Tibial nerve (tissue), 4 donors: ENCODE measurements around the gene FAM117A. TPM values are rescaled to one million over a fixed set of nuclear protein-coding genes. Genes with fewer than 3 reads are reported as not detected.
"Not testable (repeated sequence)": the region's sequence is repeated elsewhere in the genome, so short reads cannot be mapped to it uniquely, and the experiment has no call there.

Source experiments
- DNase-seq, 2 donors: peaks; one replicate each; pipeline ENCODE4 v3.0.0-alpha.2; 2019; ENCODE audit warnings: low spot score in 2 of 2
- H3K27ac ChIP-seq, 4 donors: fragments of 200-600 bp; sonication (generic) in 3 of 4; one replicate each; pipeline ENCODE4 v1.5.1; 2017 to 2019; ENCODE audit warnings: mild to moderate bottlenecking in 1 of 4
- H3K27me3 ChIP-seq, 2 donors: fragments of 200-600 bp; sonication (generic) in 1 of 2; one replicate each; pipeline versions ENCODE4 v1.5.1 to v1.6.0; 2017 to 2019
- H3K36me3 ChIP-seq, 3 donors: fragments of 200-600 bp; sonication (generic); one replicate each; pipeline ENCODE4 v1.5.1; 2018 to 2019
- H3K4me1 ChIP-seq, 4 donors: fragments of 200-600 bp; sonication (generic) in 3 of 4; one replicate each; pipeline ENCODE4 v1.5.1; 2017 to 2019
- H3K4me3 ChIP-seq, 4 donors: fragments of 200-600 bp; sonication (generic) in 3 of 4; one replicate each; pipeline ENCODE4 v1.5.1; 2017 to 2019; ENCODE audit warnings: mild to moderate bottlenecking in 1 of 4, moderate library complexity in 1 of 4
- H3K9me3 ChIP-seq, 4 donors: fragments of 200-600 bp; sonication (generic) in 3 of 4; one replicate each; pipeline ENCODE4 v1.5.1; 2017 to 2019
- EP300 ChIP-seq, 2 donors: sonication (generic); formaldehyde crosslinking; IDR thresholded peaks; one replicate each; pipeline ENCODE4 v1.6.1; 2017; ENCODE audit warnings: antibody characterized with exemption in 2 of 2, mild to moderate bottlenecking in 1 of 2
- POLR2A ChIP-seq, 2 donors: fragments of 450-650 bp; IDR thresholded peaks; one replicate each; pipeline ENCODE4 v1.6.1; 2017; ENCODE audit warnings: antibody characterized with exemption in 2 of 2, mild to moderate bottlenecking in 2 of 2, moderate library complexity in 2 of 2
- WGBS, 2 donors: methylation state at CpG; one replicate each; pipeline ENCODE4 v1.1.5; 2018; 5-methylcytosine and 5-hydroxymethylcytosine counted together
- total RNA-seq, 4 donors: library from RNA; depleted of rRNA; stranded (reverse); fragments of >200 nt; gene quantifications; one replicate each; pipeline ENCODE4 v1.1.0, GENCODE V29; 2016
- TF ChIP-seq, protein P1 (sequence below), 5 experiments: fragments of 200-600 bp in 3 of 5; fragments of 450-650 bp in 2 of 5; sonication (generic) in 3 of 5; IDR thresholded peaks; one replicate each; pipeline ENCODE4 v1.5.1; 2016 to 2019; ENCODE audit warnings: antibody characterized with exemption in 5 of 5, mild to moderate bottlenecking in 3 of 5, moderate library complexity in 2 of 5

FAM117A gene
- total RNA-seq, 4 donors from 2014 or later: 12.9 to 23.1 (median 18.3) TPM

DNA sequence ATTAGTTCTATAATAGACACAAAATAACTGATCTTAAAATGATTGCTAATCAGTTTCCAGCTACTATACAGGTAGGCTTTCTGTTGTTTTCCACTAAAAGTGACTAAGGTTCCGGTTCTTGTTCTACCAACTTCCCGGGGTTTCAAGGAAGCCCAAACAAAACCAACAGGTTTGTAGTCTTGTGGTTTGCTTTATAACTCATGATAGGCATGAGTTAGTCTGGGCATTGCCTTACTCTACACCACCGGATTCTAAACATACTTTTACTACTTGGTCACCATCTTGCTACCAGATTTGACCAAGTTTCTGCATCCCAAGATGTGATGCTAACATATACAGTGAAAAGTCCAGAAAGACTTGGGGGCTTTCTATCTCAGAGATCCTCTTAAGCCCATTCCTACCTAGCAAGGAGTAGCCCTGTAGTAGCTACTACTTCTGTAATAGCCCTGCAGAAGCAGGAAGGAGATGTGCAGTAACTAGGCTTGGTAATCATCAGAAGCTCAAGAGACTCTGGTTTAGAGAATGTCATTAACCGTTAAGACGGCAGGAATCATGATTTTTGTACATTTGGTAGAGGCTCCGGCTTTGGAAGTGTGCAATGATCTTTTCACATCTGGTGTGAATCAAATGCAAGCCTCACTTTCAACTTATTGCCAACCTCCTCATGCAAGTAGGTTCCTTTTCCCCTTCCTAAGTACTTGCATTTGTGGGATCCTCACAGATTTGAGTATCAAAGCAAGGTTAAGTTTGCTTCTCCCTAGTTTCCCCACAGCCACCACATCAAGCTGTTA lies 1.6 kb downstream of the FAM117A start:
- H3K36me3 ChIP-seq: peaks cover 0 to 5% (median 0%) of the 10 kb centered on the region in 3 donors
- DNase-seq: no peak
- TF ChIP-seq EP300 (IDR thresholded peaks at IDR 0.05) (no peak), POLR2A (IDR thresholded peaks at IDR 0.05) (no peak)
- TF ChIP-seq, protein P1, sequence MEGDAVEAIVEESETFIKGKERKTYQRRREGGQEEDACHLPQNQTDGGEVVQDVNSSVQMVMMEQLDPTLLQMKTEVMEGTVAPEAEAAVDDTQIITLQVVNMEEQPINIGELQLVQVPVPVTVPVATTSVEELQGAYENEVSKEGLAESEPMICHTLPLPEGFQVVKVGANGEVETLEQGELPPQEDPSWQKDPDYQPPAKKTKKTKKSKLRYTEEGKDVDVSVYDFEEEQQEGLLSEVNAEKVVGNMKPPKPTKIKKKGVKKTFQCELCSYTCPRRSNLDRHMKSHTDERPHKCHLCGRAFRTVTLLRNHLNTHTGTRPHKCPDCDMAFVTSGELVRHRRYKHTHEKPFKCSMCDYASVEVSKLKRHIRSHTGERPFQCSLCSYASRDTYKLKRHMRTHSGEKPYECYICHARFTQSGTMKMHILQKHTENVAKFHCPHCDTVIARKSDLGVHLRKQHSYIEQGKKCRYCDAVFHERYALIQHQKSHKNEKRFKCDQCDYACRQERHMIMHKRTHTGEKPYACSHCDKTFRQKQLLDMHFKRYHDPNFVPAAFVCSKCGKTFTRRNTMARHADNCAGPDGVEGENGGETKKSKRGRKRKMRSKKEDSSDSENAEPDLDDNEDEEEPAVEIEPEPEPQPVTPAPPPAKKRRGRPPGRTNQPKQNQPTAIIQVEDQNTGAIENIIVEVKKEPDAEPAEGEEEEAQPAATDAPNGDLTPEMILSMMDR (IDR thresholded peaks at IDR 0.05): no peak
- no peaks in the 10 kb centered on the region for H3K27me3 ChIP-seq
- 56 to 60% methylated on average over 6 of the region's 6 CpGs for WGBS, 2 donors
- H3K9me3 ChIP-seq: no peaks in the 10 kb centered on the region
- no peak overlapping the region for H3K27ac ChIP-seq
- peaks cover 0 to 24% (median 16%) of the 10 kb centered on the region in 4 donors for H3K4me1 ChIP-seq
- peak overlapping the region in 2 of 4 donors; percentile 66 to 95 for H3K4me3 ChIP-seq

DNA sequence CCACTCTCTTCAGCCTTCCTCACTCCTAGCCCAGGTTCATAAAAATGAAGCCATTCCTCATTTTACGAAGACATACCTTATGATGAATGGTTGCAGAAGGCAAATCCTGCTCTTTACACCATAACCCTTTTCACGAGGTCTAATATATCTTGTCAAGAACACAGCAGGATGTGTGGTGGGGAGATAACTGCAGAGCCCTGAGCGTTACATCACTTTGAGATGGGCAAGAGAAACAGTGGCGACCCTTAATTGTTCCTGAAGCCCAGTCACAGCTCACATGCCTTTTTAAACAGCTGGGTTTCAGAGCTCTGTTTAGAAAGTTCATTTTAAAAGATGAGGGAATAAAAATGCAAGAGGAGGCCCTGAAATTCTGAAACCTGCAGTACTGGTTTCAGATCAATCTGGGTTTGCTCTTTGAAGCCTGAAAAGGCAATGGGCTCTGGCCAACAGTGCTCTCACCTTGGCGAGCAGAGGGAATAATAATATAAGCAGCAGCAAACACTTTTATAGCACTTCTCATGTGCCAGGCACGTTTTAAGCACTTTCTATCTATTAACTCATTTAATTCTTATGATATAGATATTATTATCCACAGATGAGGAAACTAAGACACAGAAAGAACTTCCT lies 2.9 kb downstream of the FAM117A start:
- H3K4me3 ChIP-seq: no peak overlapping the region
- no peak for DNase-seq
- H3K4me1 ChIP-seq: peaks cover 0 to 36% (median 21%) of the 10 kb centered on the region in 4 donors
- peaks cover 0 to 5% (median 0%) of the 10 kb centered on the region in 3 donors for H3K36me3 ChIP-seq
- no peaks in the 10 kb centered on the region for H3K27me3 ChIP-seq
- H3K27ac ChIP-seq: peak overlapping the region in 1 of 4 donors; percentile 11
- 61 to 65% methylated on average over 6 of the region's 6 CpGs for WGBS, 2 donors
- no peaks in the 10 kb centered on the region for H3K9me3 ChIP-seq
- TF ChIP-seq EP300 (IDR thresholded peaks at IDR 0.05) (no peak), POLR2A (IDR thresholded peaks at IDR 0.05) (no peak)
- TF ChIP-seq, protein P1 (IDR thresholded peaks at IDR 0.05): no peak

DNA sequence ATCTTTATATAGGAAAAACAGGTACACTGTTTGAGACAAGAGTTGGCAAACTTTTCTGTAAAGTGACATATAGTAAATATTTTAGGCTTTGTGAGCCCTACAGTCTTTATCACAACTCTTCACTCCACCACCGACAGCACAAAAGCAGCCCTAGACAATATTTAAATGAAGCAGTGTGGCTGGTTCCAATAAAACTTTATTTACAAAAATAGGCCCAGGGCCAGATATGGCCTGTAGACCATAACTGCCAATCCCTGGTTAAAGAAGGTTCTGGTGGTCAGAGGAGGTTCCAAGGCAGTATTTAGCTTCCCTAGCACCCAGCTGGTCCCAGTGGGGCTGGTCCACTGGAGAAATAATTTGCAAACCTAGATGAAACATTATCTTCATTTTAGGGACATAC lies 3.6 kb downstream of the FAM117A start:
- no peak overlapping the region for H3K27ac ChIP-seq
- H3K4me3 ChIP-seq: no peak overlapping the region
- peaks cover 0 to 44% (median 21%) of the 10 kb centered on the region in 4 donors for H3K4me1 ChIP-seq
- 75 to 97% methylated on average over 1 of the region's 1 CpG for WGBS, 2 donors
- H3K36me3 ChIP-seq: peaks cover 0 to 5% (median 0%) of the 10 kb centered on the region in 3 donors
- H3K27me3 ChIP-seq: no peaks in the 10 kb centered on the region
- TF ChIP-seq POLR2A (IDR thresholded peaks at IDR 0.05) (no peak), EP300 (IDR thresholded peaks at IDR 0.05) (no peak)
- TF ChIP-seq, protein P1 (IDR thresholded peaks at IDR 0.05): no peak
- H3K9me3 ChIP-seq: no peaks in the 10 kb centered on the region
- no peak for DNase-seq

GRCh38 chr17:49759203-49759602 lies 4.7 kb downstream of the FAM117A start:
- Histone ChIP-seq H3K9me3 (no peaks in the 10 kb centered on the region), H3K27me3 (no peaks in the 10 kb centered on the region), H3K36me3 (peaks cover 0 to 5% (median 0%) of the 10 kb centered on the region in 3 donors), H3K27ac (no peak overlapping the region), H3K4me3 (no peak overlapping the region), H3K4me1 (peaks cover 0 to 38% (median 17%) of the 10 kb centered on the region in 4 donors)
- TF ChIP-seq, protein P1 (IDR thresholded peaks at IDR 0.05): no peak
- no peak for TF ChIP-seq POLR2A (IDR thresholded peaks at IDR 0.05)
- TF ChIP-seq EP300 (IDR thresholded peaks at IDR 0.05): no peak
- WGBS, 2 donors: 56 to 71% methylated on average over 3 of the region's 3 CpGs
- no peak for DNase-seq

GRCh38 chr17:49758464-49759010 lies 5.4 kb downstream of the FAM117A start:
- DNase-seq, H3K4me3 ChIP-seq, H3K9me3 ChIP-seq, H3K27me3 ChIP-seq, H3K27ac ChIP-seq, H3K36me3 ChIP-seq: not testable (repeated sequence)
- peaks cover 0 to 38% (median 19%) of the 10 kb centered on the region in 4 donors for H3K4me1 ChIP-seq
- 86 to 91% methylated on average over 8 of the region's 8 CpGs for WGBS, 2 donors
